Measurements from ENCODE around the gene PHF3. TPM values are rescaled to one million over a fixed set of nuclear protein-coding genes. Genes with fewer than 3 reads are reported as not detected.
"Not testable (repeated sequence)": the region's sequence is repeated elsewhere in the genome, so short reads cannot be mapped to it uniquely, and the experiment has no call there.

Gene PHF3
- total RNA-seq, 2 donors from 2014 or later: 51.1 to 64.0 TPM

DNA sequence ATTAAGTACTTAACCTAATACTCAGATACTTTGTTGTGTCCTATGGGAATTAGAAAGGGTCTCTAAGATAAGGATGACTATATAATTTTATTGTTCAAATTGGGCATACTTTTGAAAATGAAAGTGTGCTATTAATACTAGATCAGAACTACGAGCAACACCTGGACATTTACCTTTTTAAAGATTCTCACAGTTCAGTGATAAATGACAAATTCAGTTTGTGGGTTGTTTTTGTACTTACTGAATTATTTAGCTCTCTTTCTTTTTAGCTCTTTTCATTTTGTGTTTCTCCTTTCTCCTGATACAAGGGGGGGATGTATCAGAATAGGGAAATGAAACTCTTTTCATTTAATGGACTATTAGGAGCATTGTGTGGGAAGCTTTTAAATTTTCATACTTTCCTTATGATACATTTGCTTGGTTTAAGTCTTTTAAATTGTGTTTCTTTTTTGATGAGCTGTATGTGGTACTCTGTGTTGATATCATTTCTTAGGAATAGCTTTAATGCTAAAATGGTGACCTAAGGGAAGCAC lies 47.5 kb downstream of the PHF3 start:
- intact Hi-C loops (cut with DNase I, micrococcal nuclease): no loop called here
- DNase-seq: no peak
- ATAC-seq: no peak

DNA sequence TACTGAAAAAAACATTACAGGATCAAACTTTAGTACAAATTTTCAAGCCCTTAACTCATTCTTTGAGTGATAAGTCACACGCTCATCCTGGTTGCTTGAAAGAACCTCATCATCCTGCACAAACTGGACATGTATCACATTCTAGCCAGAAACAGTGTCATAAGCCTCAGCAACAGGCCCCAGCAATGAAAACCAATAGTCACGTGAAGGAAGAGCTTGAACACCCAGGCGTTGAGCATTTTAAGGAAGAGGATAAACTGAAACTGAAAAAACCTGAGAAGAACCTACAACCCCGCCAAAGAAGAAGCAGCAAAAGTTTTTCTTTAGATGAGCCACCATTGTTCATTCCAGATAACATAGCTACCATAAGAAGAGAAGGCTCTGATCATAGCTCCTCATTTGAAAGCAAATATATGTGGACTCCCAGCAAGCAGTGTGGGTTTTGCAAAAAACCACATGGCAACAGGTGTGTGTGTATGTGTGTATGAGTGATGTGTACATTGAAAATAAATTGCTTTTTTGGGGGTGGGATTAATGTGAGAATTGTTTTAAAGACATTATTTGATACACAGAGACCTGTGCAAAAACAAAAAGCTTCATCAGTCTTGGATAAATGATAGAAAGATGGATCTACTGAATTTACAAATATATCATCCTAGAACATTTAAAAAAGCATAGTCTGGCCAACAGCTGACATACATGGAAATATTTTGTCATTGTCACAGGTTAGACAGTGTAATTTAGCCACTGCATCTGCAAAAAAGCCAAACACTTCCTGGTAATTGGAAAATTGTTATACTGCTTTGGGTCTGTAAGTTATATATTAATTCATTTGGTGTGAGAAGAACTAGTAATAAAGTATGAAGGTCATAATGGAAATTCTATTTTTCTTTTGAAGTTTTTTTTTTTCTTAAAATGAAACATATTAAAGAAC lies 50.1 kb downstream of the PHF3 start:
- intact Hi-C loops (cut with DNase I, micrococcal nuclease): no loop called here
- ATAC-seq: peak; percentile 91
- DNase-seq: no peak

DNA sequence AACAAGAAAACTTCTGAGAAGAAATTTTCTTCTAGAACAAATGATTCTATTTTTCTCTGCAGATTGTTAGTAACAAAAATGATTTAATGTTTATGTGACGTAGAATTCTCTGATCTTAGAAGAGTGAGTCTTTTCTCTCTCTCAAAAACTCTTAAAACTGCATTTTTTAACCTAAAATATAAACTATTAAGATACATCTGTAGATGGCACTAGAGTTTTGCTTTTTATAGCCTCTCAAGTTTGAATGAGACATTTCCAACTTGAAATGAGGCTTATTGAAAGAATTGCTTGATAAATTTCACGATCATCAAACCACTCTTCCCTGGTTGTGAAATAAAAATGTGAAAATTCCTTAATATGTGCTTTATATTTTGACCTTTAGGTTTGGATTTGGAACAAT lies 53.8 kb downstream of the PHF3 start:
- DNase-seq (no peak), ATAC-seq (no peak)
- intact Hi-C loops (cut with DNase I, micrococcal nuclease): no loop called here

DNA sequence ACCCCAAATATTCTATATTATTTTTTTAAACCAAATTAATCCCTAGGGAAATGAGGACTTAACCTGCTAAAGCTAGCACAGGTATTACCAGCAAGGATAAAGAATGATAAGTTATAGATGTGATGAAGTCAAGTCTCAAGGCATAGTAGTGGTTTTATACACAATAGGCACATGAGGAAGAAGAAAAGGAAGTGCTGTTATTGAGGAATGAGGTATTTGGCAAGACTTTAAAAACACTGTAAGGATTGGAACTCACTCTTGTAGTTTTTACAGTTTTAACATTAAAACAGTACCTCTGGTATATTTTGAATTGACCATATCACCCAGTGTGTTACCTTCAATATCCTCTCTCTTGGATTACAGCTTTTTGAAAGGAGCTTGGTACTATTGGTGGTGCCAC lies 54.6 kb downstream of the PHF3 start:
- intact Hi-C loops (cut with DNase I, micrococcal nuclease): no loop called here
- DNase-seq (no peak), ATAC-seq (no peak)

DNA sequence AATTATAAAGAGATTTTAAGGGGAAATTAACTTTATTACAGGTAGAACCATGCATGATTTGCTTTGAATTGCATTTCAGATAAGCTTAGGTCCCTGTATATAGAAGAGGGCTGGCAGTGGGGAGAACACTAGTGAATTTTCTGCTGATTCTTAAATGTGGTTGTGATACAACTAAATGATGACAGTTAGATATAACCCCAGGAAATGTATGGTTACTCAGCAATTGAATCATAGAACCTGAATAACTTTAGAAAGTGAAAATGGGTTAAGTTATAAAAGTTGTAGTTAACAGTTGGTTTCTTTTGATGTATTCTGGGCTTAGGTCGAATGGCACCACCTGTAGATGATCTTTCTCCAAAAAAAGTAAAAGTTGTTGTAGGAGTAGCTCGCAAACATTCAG lies 70.1 kb downstream of the PHF3 start:
- intact Hi-C loops (cut with DNase I, micrococcal nuclease): no loop called here
- DNase-seq (no peak), ATAC-seq (no peak)

DNA sequence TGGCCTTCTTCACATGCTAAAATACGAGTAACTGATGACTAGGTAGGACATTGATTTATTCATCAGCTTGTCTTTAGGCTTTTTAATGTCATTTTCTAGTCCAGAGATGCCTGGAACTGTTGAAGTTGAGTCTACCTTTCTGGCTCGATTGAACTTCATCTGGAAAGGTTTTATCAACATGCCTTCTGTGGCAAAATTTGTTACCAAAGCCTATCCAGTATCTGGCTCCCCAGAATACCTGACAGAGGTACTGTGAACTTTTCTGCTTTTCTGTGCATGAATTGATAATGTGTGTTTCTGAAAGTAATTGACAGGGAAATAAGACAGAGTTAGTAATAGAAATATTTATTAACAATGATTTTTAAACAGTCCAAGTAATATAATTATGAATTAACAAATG lies 71.0 kb downstream of the PHF3 start:
- no peak for ATAC-seq
- intact Hi-C loops (cut with DNase I, micrococcal nuclease): no loop called here

DNA sequence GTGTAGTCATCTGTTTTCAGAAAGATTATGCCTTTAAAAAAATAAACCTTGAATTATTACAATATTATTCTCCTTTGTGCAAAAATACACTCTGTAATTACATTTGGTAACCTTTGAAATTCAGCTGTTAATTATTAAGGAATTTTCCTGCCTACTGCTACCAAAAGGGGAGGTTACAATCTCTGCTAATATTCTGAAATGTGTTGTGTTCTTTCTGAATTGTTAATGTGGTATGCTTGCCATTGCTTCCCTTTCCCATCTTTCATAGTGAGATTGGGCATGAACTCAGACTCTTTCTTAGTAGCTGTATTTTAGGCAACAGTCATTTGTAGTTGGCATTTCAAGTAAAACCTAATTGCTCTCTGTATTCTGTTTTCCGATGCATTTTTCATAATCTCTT lies 73.0 kb downstream of the PHF3 start:
- intact Hi-C loops (cut with DNase I, micrococcal nuclease): no loop called here
- no peak for ATAC-seq
- no peak for DNase-seq

More for the DNA sequence above, 71.0 kb downstream of the PHF3 start:
- no peak for DNase-seq

DNA sequence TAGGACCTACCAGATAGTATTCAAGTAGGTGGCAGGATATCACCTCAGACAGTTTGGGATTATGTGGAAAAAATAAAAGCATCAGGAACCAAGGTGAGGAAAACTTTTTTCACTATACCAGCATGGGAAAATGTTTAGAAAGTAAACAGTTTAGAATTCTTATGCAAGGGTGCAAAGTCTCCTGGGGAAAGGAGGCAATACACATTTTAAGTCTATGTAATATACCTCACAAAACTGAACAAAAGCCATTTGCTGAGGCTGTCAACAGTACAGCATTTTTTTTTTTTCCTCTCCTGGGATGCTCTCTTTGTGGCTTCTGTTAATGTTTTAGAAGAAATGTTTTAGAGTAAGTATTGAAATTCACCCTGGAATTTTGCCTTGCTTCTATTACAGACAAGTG lies 73.5 kb downstream of the PHF3 start:
- ATAC-seq (peak; percentile 74), DNase-seq (no peak)
- intact Hi-C loops (cut with DNase I, micrococcal nuclease): no loop called here

DNA sequence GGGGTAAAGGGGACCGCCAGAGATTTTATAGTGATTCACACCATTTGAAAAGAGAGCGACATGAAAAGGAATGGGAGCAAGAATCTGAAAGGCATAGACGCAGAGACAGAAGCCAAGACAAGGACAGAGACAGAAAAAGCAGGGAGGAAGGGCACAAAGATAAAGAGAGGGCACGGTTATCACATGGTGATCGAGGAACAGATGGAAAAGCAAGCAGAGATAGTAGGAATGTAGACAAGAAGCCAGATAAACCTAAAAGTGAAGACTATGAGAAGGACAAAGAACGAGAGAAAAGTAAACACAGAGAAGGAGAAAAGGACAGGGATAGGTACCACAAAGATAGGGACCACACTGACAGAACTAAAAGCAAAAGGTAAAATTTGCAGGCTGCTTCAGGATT lies 77.7 kb downstream of the PHF3 start:
- no peak for ATAC-seq
- intact Hi-C loops (cut with DNase I, micrococcal nuclease): no loop called here
- DNase-seq: no peak

DNA sequence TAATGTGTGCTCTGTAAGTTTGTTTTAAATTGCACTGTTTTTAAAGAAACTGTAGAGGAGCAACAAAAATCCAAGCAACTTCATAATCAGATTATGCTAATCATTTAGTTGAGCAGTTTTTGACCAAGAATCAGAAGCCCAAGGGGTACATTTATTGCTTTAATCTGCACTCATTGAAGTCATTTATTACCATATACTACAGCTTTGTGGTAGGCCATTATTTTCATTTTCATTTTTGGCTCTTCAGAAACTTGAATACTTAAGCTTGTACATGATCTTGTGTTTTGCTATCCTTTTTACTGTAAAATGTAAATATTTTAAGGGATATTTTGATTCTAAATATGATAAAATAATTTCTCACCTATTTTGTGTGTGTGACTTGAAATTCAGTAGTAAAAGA lies 78.5 kb downstream of the PHF3 start:
- DNase-seq (no peak), ATAC-seq (no peak)
- intact Hi-C loops (cut with DNase I, micrococcal nuclease): no loop called here

DNA sequence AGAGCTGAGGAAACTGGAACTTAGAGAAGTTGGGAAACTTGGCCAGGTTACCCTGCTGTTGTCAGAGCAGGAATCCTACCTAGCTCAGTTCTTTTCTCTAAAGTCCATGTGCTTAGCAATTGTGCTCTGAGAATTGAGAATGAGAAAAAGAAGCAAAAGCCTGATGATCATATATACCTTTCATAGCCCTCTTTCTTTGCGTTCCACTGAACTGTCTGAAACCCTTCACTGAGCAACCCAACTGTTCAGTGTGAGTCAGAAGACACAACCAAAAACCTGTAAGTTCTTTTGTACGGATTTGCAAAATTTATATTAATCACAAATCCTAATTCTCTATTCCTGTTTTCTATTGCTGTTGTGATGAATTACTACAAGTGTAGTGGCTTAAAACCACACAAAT lies 80.6 kb downstream of the PHF3 start:
- no peak for DNase-seq
- ATAC-seq: no peak
- intact Hi-C loops (cut with DNase I, micrococcal nuclease): no loop called here

DNA sequence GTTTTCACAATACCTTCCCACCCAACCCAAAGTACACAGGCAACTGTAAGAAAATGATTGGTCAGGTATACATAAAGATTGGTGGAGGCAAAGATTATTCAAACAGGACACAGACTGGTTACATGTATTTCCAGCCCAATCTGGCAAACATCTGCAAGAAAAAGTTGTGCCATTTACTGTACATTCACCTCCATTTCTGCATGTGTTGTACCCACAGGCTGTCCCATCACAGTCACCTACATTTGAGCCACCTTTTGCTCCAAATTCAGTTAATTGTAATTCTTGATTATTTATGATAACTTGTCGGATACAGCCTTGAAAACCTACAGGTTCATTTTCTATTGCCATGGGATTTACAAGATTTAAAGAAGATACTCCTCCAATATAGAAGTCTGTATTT lies 85.6 kb downstream of the PHF3 start:
- intact Hi-C loops (cut with DNase I, micrococcal nuclease): no loop called here
- DNase-seq (no peak), ATAC-seq (no peak)

DNA sequence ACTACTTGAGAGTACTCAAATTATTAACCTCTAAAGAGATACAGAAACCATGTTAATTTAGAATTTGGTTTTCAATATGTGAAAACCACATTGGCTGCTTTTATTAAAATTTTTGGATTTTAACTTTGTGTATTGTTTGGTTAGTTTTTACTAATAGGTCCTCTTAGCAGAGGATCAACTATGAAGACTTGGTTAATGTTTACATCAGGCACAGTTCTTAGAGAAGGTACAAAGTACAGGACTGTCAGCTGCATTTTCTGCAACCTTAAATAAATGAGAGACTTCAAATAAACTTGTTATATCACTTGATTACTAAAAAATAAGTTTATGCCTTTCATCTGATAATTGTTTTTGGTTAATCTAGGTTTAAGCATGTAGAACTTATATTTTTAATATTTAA lies 89.1 kb downstream of the PHF3 start:
- intact Hi-C loops (cut with DNase I, micrococcal nuclease): no loop called here
- peak; percentile 88 for ATAC-seq
- no peak for DNase-seq

DNA sequence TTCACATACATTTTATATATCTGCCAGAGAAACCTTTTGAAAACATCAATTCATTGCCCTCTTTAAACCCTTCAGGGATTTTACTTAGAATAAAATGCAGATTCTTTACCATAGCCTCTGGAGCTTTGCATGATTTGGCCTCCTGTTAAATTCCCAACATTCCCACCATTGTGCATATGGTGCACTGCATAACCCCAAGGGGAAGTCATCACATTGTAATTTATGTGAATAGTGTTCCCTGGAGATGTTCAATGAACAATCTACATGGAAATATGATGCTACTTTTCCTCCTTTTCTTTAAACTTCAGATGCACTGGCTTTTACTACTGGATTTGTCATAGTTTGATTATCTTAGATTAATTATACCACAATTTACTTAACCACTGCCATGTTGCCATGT lies 94.7 kb downstream of the PHF3 start:
- ATAC-seq (no peak), DNase-seq (no peak)
- intact Hi-C loops (cut with DNase I, micrococcal nuclease): no loop called here

DNA sequence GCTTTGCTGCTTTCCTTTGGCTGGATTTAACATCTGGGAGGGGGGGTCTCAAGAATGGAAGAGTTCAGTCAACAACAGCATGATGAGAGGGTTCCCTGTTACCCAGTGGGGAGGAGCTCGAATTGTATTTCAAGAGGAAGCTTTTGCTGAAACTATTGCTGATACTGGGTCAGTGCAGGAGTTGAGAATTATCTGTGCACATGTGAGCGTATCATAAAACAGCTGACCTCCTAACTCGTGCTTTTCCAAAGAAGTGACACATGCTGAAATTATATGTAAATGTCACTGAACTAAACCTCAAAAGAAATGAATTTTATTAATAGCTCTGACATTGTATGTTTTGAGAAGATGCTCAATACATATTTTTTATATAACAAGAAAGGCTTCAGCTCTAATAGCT lies 96.3 kb downstream of the PHF3 start:
- intact Hi-C loops (cut with DNase I, micrococcal nuclease): no loop called here
- DNase-seq: no peak
- no peak for ATAC-seq

DNA sequence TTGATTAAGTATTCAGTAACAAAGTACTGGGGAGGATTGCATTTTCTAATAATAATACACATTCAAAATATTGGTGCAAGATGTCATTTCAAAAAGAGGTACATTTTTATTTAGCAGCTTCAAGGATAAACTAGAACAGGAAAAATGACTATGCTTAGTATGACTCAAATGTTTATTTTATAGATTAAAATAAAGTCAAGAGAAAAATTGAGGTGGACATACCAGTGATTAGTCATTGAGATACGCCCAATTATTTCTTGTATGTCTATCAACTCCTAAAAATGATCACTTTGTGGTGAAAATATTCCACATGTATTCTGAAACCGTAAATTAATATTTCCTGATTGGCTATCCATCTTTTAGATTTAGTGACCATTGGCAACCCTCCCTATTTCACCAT lies 96.7 kb downstream of the PHF3 start:
- no peak for ATAC-seq
- intact Hi-C loops (cut with DNase I, micrococcal nuclease): no loop called here

DNA sequence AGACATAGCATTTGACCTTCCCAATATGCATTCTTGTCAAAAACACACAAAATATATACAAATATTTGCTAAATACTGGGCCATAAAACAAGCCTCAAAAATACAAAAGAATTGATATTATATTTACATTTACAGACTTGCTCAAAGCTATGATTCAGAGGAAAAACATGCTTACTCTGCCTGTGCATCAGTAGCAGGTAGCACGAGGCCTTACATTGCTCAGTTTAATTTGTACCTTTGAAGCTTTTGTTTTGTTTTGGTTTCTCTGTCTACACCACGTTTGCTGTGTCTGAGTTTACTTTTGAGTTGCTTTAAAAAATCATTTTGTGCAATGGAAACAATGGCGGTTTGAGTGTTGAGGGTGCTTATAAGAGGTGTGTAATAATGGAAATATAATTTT lies 99.3 kb downstream of the PHF3 start:
- DNase-seq (no peak), ATAC-seq (no peak)
- intact Hi-C loops (cut with DNase I, micrococcal nuclease): no loop called here

More for the DNA sequence above, 96.7 kb downstream of the PHF3 start:
- no peak for DNase-seq

DNA sequence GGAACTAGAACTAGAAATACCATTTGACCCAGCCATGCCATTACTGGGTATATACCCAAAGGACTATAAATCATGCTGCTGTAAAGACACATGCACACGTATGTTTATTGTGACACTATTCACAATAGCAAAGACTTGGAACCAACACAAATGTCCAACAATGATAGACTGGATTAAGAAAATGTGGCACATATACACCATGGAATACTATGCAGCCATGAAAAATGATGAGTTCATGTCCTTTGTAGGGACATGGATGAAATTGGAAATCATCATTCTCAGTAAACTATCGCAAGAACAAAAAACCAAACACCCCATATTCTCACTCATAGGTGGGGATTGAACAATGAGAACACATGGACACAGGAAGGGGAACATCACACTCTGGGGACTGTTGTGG lies 102.6 kb downstream of the PHF3 start:
- intact Hi-C loops (cut with DNase I, micrococcal nuclease); DNase-seq; ATAC-seq: not testable (repeated sequence)

DNA sequence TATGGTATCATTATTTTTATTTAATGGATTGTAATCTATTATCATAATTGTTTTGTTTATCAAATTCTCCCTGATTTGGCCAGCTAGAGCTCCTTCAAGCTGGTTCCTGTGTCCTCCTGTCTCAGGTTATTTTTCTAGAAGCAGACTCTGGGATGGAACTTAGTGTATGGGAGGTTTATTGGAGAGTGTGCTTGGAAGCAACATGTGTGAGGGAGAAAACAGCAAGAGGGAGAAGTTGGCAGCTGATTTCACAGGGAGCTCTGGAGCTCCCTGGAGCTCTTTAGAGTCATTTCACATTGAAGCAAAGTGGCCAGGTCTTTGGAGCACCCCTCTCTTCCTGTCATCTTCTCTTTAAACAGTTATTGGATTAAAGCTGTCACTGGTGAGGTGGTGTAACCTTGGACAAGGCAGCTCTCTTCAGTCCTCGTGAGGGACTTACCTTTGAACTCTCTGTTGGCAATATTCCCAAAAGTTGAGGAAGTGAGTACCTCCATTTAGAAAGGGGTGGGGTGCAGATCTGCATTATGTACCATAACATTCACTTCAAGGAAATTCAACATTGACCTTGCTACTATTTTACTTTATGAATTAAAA lies 103.6 kb downstream of the PHF3 start:
- DNase-seq: peak in 1 of 2 donors; percentile 28
- intact Hi-C loops (cut with DNase I, micrococcal nuclease): no loop called here
- ATAC-seq: peak; percentile 99

DNA sequence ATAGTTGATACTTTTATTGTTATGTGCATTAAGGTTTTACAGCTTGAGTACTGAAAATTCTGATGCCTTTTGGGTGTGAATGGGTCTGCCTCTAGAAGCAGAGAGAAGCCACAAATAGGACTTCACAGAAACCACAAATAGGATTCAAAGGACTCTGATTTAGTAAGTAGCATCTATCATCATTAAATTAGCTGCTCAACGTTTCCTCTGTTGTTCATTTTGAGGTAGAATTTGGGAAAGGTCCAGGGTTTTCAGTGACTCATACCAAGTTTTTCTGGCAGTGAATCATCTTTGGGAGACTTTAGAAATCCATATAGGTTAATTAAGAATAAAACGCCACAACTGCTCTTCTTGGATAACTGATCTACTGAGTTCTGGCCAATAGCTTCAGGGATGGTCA lies 105.1 kb downstream of the PHF3 start:
- intact Hi-C loops (cut with DNase I, micrococcal nuclease): no loop called here
- ATAC-seq (no peak), DNase-seq (no peak)
